Liver (tissue), 9 donors: ENCODE data around the gene CD7. TPM values are rescaled to one million over a fixed set of nuclear protein-coding genes. Genes with fewer than 3 reads are reported as not detected.

Experiments used
- DNase-seq: peaks from one replicate; pipeline ENCODE4 v3.0.0-alpha.2; 2017; ENCODE audit warnings: low spot score
- H3K27ac ChIP-seq, 2 donors: one replicate each; pipeline ENCODE4 v1.7.0; 2013; ENCODE audit warnings: inconsistent platforms in 2 of 2, low read length in 2 of 2, control low read depth in 1 of 2, low read depth in 1 of 2, mild to moderate bottlenecking in 1 of 2
- H3K27me3 ChIP-seq, 4 donors: one replicate each; pipeline versions ENCODE4 v1.6.1 to v1.7.0; 2013; ENCODE audit warnings: low read length in 3 of 4, inconsistent platforms in 1 of 4, mild to moderate bottlenecking in 1 of 4, moderate library complexity in 1 of 4; ENCODE audit not compliant: control insufficient read depth in 4 of 4, insufficient read depth in 4 of 4
- H3K36me3 ChIP-seq, 4 donors: one replicate each; pipeline versions ENCODE4 v1.6.1 to v1.7.0; 2013; ENCODE audit warnings: low read length in 3 of 4, mild to moderate bottlenecking in 3 of 4, low read depth in 1 of 4, moderate library complexity in 1 of 4; ENCODE audit not compliant: control insufficient read depth in 4 of 4, insufficient read depth in 3 of 4
- H3K4me1 ChIP-seq, 4 donors: one replicate each; pipeline versions ENCODE4 v1.6.1 to v1.7.0; 2013; ENCODE audit warnings: low read length in 3 of 4, mild to moderate bottlenecking in 3 of 4, moderate library complexity in 1 of 4; ENCODE audit not compliant: control insufficient read depth in 4 of 4, insufficient read depth in 4 of 4
- H3K4me3 ChIP-seq, 3 donors: one replicate each; pipeline versions ENCODE4 v1.6.1 to v1.7.0; 2013; ENCODE audit warnings: low read length in 3 of 3, control low read depth in 1 of 3, low read depth in 1 of 3, mild to moderate bottlenecking in 1 of 3
- H3K9ac ChIP-seq, 2 donors: one replicate each; pipeline ENCODE4 v1.7.0; 2013; ENCODE audit warnings: low read length in 2 of 2, mild to moderate bottlenecking in 2 of 2, moderate library complexity in 2 of 2, control low read depth in 1 of 2, low read depth in 1 of 2
- H3K9me3 ChIP-seq, 4 donors: one replicate each; pipeline versions ENCODE4 v1.6.1 to v1.7.0; 2013; ENCODE audit warnings: low read length in 3 of 4; ENCODE audit not compliant: control insufficient read depth in 4 of 4
- EGR1 ChIP-seq, 2 donors: IDR thresholded peaks; 2 replicates each; pipeline ENCODE4 v1.6.1; 2016 to 2018; ENCODE audit warnings: antibody characterized with exemption in 2 of 2, low read depth in 2 of 2
- FOXA1 ChIP-seq: IDR thresholded peaks from 2 replicates; pipeline ENCODE4 v1.6.1; 2016; ENCODE audit warnings: antibody characterized with exemption
- FOXA2 ChIP-seq: IDR thresholded peaks from 2 replicates; pipeline ENCODE4 v1.6.1; 2016; ENCODE audit warnings: antibody characterized with exemption
- GABPA ChIP-seq, 2 donors: IDR thresholded peaks in 1 of 2; conservative IDR thresholded peaks in 1 of 2; 2 replicates each; pipeline ENCODE4 v1.6.1; 2016; ENCODE audit warnings: antibody characterized with exemption in 2 of 2, mild to moderate bottlenecking in 1 of 2, moderate library complexity in 1 of 2
- HNF4A ChIP-seq, 2 donors: conservative IDR thresholded peaks; 2 replicates each; pipeline ENCODE4 v1.6.1; 2016; ENCODE audit warnings: antibody characterized with exemption in 2 of 2, mild to moderate bottlenecking in 2 of 2
- HNF4G ChIP-seq: IDR thresholded peaks from 2 replicates; pipeline ENCODE4 v1.6.1; 2016; ENCODE audit warnings: antibody characterized with exemption
- JUND ChIP-seq, 2 donors: IDR thresholded peaks; 2 replicates each; pipeline ENCODE4 v1.6.1; 2016; ENCODE audit warnings: antibody characterized with exemption in 2 of 2
- NR2F2 ChIP-seq: IDR thresholded peaks from 2 replicates; pipeline ENCODE4 v1.6.1; 2016; ENCODE audit warnings: antibody characterized with exemption
- RAD21 ChIP-seq, 2 donors: IDR thresholded peaks; 2 replicates each; pipeline ENCODE4 v1.6.1; 2016; ENCODE audit warnings: antibody characterized with exemption in 2 of 2, mild to moderate bottlenecking in 2 of 2
- REST ChIP-seq: IDR thresholded peaks from 2 replicates; pipeline ENCODE4 v1.6.1; 2016; ENCODE audit warnings: antibody characterized with exemption, mild to moderate bottlenecking
- RXRA ChIP-seq, 2 donors: IDR thresholded peaks; 2 replicates each; pipeline ENCODE4 v1.6.1; 2017 to 2018; ENCODE audit warnings: antibody characterized with exemption in 2 of 2, mild to moderate bottlenecking in 1 of 2
- SP1 ChIP-seq: IDR thresholded peaks from 2 replicates; pipeline ENCODE4 v1.6.1; 2018; ENCODE audit warnings: antibody characterized with exemption, mild to moderate bottlenecking
- TAF1 ChIP-seq: conservative IDR thresholded peaks from 2 replicates; pipeline ENCODE4 v1.6.1; 2016; ENCODE audit warnings: antibody characterized with exemption, mild to moderate bottlenecking
- YY1 ChIP-seq: IDR thresholded peaks from 2 replicates; pipeline ENCODE4 v1.6.1; 2016; ENCODE audit warnings: antibody characterized with exemption, mild to moderate bottlenecking
- ZBTB33 ChIP-seq: IDR thresholded peaks from 2 replicates; pipeline ENCODE4 v1.6.1; 2016; ENCODE audit warnings: antibody characterized with exemption
- WGBS: extraction: QIAGEN DNeasy Blood & Tissue Kit; methylation state at CpG from one replicate; pipeline ENCODE4 v1.1.7; 2013; 5-methylcytosine and 5-hydroxymethylcytosine counted together
- polyA plus RNA-seq, 2 donors: library from polyadenylated mRNA; stranded (reverse) in 1 of 2; unstranded in 1 of 2; fragments of 200-250 nt in 1 of 2; fragments of >200 nt in 1 of 2; fragmentation: Nextera tagmentation in 1 of 2; extraction: Ambion mirVana in 1 of 2; gene quantifications; one replicate each; pipeline versions ENCODE4 v1.2.1 to v1.2.3, GENCODE V29; 2013 to 2015
- total RNA-seq, 2 donors: library from RNA; depleted of rRNA; stranded (reverse); fragments of >200 nt; gene quantifications; one replicate each; pipeline ENCODE4 v1.2.3, GENCODE V29; 2014
- TF ChIP-seq, protein P1 (sequence below): IDR thresholded peaks from 2 replicates; pipeline ENCODE4 v1.6.1; 2016; ENCODE audit warnings: antibody characterized with exemption
- TF ChIP-seq, protein P2 (sequence below): IDR thresholded peaks from 2 replicates; pipeline ENCODE4 v1.6.1; 2016; ENCODE audit warnings: antibody characterized with exemption
- donor health status: healthy.
- donor health status: healthy.
- donor health status: healthy.
- donor health status: healthy.
- donor health status: healthy.

The CD7 gene
- total and polyA plus RNA-seq, 4 donors, result 1.0 to 1.5 (median 1.4) TPM

- Histone ChIP-seq H3K4me3 (no peak overlapping the region), H3K9ac (no peak overlapping the region), H3K27me3 (no peaks in the 10 kb centered on the region), H3K4me1 (peaks cover 4 to 23% (median 8%) of the 10 kb centered on the region in 4 donors), H3K27ac (no peak overlapping the region), H3K9me3 (no peaks in the 10 kb centered on the region), H3K36me3 (no peaks in the 10 kb centered on the region)
- WGBS, result 89% methylated on average over 27 of the region's 27 CpGs
- no peak for DNase-seq
- TF ChIP-seq, protein P1, sequence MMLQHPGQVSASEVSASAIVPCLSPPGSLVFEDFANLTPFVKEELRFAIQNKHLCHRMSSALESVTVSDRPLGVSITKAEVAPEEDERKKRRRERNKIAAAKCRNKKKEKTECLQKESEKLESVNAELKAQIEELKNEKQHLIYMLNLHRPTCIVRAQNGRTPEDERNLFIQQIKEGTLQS, result no peak
- TF ChIP-seq HNF4A (conservative IDR thresholded peaks at IDR 0.05) (no peak), NR2F2 (no peak), JUND (IDR thresholded peaks at IDR 0.05) (no peak), YY1 (no peak), GABPA (IDR thresholded peaks at IDR 0.05 in 1 of 2, conservative IDR thresholded peaks at IDR 0.05 in 1 of 2) (no peak), RXRA (IDR thresholded peaks at IDR 0.05) (no peak), TAF1 (no peak), REST (no peak), SP1 (no peak)
- TF ChIP-seq, protein P2, sequence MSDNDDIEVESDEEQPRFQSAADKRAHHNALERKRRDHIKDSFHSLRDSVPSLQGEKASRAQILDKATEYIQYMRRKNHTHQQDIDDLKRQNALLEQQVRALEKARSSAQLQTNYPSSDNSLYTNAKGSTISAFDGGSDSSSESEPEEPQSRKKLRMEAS, result no peak
Observed at GRCh38 chr17:82314012-82314726, 3.2 kb downstream of the CD7 start.

GRCh38 chr17:82313195-82314011 is 4.0 kb downstream of the CD7 start:
- no peak for TF ChIP-seq FOXA1
- no peak for TF ChIP-seq RAD21 (IDR thresholded peaks at IDR 0.05)
- no peak for TF ChIP-seq REST
- no peak for TF ChIP-seq NR2F2
- no peak for TF ChIP-seq ZBTB33
- TF ChIP-seq FOXA2, result no peak
- TF ChIP-seq RXRA (IDR thresholded peaks at IDR 0.05), result no peak
- no peak for TF ChIP-seq GABPA (IDR thresholded peaks at IDR 0.05 in 1 of 2, conservative IDR thresholded peaks at IDR 0.05 in 1 of 2)
- TF ChIP-seq EGR1 (IDR thresholded peaks at IDR 0.05; ENCODE audit: low read depth in 2 of 2), result no peak
- TF ChIP-seq YY1, result no peak
- TF ChIP-seq HNF4G, result no peak
- 92% methylated on average over 28 of the region's 28 CpGs for WGBS
- Histone ChIP-seq H3K4me1 (peaks cover 4 to 23% (median 8%) of the 10 kb centered on the region in 4 donors), H3K27ac (no peak overlapping the region), H3K9me3 (no peaks in the 10 kb centered on the region), H3K9ac (no peak overlapping the region), H3K4me3 (no peak overlapping the region), H3K27me3 (no peaks in the 10 kb centered on the region), H3K36me3 (no peaks in the 10 kb centered on the region)
- no peak for DNase-seq
